Gastroesophageal sphincter (tissue), 4 donors: ENCODE data around the gene COL25A1. TPM values are rescaled to one million over a fixed set of nuclear protein-coding genes. Genes with fewer than 3 reads are reported as not detected.
"Not testable (repeated sequence)": the region's sequence is repeated elsewhere in the genome, so short reads cannot be mapped to it uniquely, and the experiment has no call there.

ENCODE experiments used
- ATAC-seq: fragments of 150-250 bp; one replicate; pipeline ENCODE4 v1.9.1; 2016; ENCODE audit warnings: mild to moderate bottlenecking, moderate library complexity
- H3K27ac ChIP-seq, 4 donors: fragments of 200-600 bp; sonication (generic) in 3 of 4; 1 replicate in 3 of 4; 2 replicates in 1 of 4; pipeline ENCODE4 v1.5.1; 2016 to 2019
- H3K27me3 ChIP-seq: fragments of 200-600 bp; sonication (generic); one replicate; pipeline ENCODE4 v1.5.1; 2019
- H3K36me3 ChIP-seq, 2 donors: fragments of 200-600 bp; sonication (generic); one replicate each; pipeline ENCODE4 v1.5.1; 2019; ENCODE audit warnings: control low read depth in 1 of 2
- H3K4me1 ChIP-seq, 3 donors: fragments of 200-600 bp; sonication (generic); 1 replicate in 2 of 3; 2 replicates in 1 of 3; pipeline ENCODE4 v1.5.1; 2016 to 2019; ENCODE audit warnings: control low read depth in 2 of 3
- H3K4me3 ChIP-seq, 2 donors: fragments of 200-600 bp; sonication (generic); one replicate each; pipeline ENCODE4 v1.5.1; 2019; ENCODE audit warnings: mild to moderate bottlenecking in 1 of 2, moderate library complexity in 1 of 2
- H3K9me3 ChIP-seq, 3 donors: fragments of 200-600 bp; sonication (generic); one replicate each; pipeline ENCODE4 v1.5.1; 2017 to 2019; ENCODE audit warnings: control low read depth in 2 of 3
- CTCF ChIP-seq, 4 experiments: fragments of 200-600 bp in 2 of 4; fragments of 450-650 bp in 2 of 4; sonication (generic) in 1 of 4; IDR thresholded peaks; one replicate each; pipeline ENCODE4 v1.5.1; 2017 to 2019; ENCODE audit warnings: antibody characterized with exemption in 4 of 4, mild to moderate bottlenecking in 2 of 4, moderate library complexity in 2 of 4
- EP300 ChIP-seq: sonication (generic); formaldehyde crosslinking; IDR thresholded peaks from one replicate; pipeline ENCODE4 v1.6.1; 2017; ENCODE audit warnings: antibody characterized with exemption, mild to moderate bottlenecking
- POLR2A ChIP-seq, 2 donors: fragments of 450-650 bp; IDR thresholded peaks; one replicate each; pipeline ENCODE4 v1.6.1; 2017; ENCODE audit warnings: antibody characterized with exemption in 2 of 2, mild to moderate bottlenecking in 2 of 2, moderate library complexity in 1 of 2
- POLR2AphosphoS5 ChIP-seq: sonication (generic); formaldehyde crosslinking; IDR thresholded peaks from one replicate; pipeline ENCODE4 v1.6.1; 2017; ENCODE audit warnings: antibody characterized with exemption
- WGBS, 2 donors: methylation state at CpG; one replicate each; pipeline ENCODE4 v1.1.5; 2018; ENCODE audit warnings: low coverage in 1 of 2; 5-methylcytosine and 5-hydroxymethylcytosine counted together
- total RNA-seq, 4 donors: library from RNA; depleted of rRNA; stranded (reverse); fragments of >200 nt; gene quantifications; one replicate each; pipeline ENCODE4 v1.1.0, GENCODE V29; 2016

COL25A1 gene
- total RNA-seq, 4 donors from 2014 or later, result 0.40 to 1.8 (median 1.0) TPM

DNA sequence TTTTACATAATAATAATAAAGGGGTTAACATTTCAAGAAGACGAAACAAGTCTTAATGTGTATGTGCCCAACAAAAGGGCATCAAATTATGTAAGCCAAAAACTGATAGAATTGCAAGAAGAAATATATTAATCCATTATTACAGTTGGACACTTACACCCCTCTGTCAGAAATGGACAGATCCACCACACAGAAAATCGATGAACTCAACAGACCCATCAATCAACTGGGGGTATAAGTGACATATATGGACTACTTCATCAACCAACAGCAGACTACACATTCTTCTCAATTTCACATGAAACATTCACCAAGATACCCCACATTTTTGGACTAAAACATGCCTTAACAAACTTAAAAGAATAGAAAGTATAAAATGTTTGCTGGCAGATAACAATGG is 183.8 kb downstream of the COL25A1 start:
- no peak overlapping the region for H3K27ac ChIP-seq
- H3K9me3 ChIP-seq, result peaks cover 0 to 4% (median 0%) of the 10 kb centered on the region in 3 donors
- TF ChIP-seq CTCF (IDR thresholded peaks at IDR 0.05) (no peak), POLR2A (IDR thresholded peaks at IDR 0.05) (no peak), POLR2AphosphoS5 (no peak), EP300 (no peak)
- no peak overlapping the region for H3K4me3 ChIP-seq
- H3K4me1 ChIP-seq, result no peaks in the 10 kb centered on the region
- H3K36me3 ChIP-seq, result no peaks in the 10 kb centered on the region
- ATAC-seq, result no peak
- no peaks in the 10 kb centered on the region for H3K27me3 ChIP-seq
- WGBS, 2 donors, result 76% methylated on average over 2 of the region's 2 CpGs

DNA sequence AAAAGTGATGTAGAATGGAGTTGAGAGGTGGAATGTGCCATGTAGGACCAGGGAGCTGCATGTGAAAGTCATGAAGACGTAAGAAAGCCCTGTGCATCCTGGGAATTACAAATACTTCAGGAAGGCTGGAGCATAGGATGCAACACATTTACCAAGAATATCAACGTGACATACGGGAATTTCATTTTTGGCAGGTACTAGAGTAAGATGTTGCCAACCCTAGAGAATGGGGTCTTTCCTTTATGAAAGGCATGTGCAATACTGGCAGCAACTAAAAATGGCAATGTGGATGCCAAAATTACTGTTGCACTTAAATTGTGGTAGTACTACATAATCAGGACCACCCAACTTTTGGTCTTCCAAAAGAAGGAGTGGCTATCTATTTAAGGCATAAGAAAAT is 188.0 kb downstream of the COL25A1 start:
- 71 to 75% methylated on average over 3 of the region's 3 CpGs for whole genome bisulfite sequencing, 2 donors
- ATAC-seq, result no peak
- no peaks in the 10 kb centered on the region for H3K4me1 ChIP-seq
- no peak overlapping the region for H3K4me3 ChIP-seq
- no peaks in the 10 kb centered on the region for H3K36me3 ChIP-seq
- H3K27me3 ChIP-seq, result no peaks in the 10 kb centered on the region
- no peak for TF ChIP-seq CTCF (IDR thresholded peaks at IDR 0.05)
- TF ChIP-seq POLR2A (IDR thresholded peaks at IDR 0.05), result no peak
- TF ChIP-seq EP300, result no peak
- no peak for TF ChIP-seq POLR2AphosphoS5
- no peak overlapping the region for H3K27ac ChIP-seq
- H3K9me3 ChIP-seq, result no peaks in the 10 kb centered on the region

DNA sequence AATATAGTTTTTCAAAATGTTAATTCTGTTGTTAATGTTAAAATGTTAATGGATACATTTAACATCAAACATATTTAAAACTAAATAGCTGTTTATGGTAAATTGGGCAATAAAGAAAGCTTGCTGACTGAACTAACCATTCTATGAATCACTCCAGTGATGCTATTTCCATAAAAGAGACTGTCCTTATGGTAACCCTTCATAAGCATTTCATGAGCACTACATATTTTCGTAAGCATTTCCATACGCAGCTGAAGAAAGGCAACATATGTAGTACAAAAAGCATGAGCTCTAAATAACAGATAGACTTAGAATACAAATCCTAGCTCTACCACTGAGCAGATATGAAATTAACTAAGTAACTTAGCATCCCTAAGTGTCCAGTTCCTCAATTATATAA is 188.9 kb downstream of the COL25A1 start:
- Histone ChIP-seq H3K27ac (no peak overlapping the region), H3K4me1 (no peaks in the 10 kb centered on the region), H3K27me3 (no peaks in the 10 kb centered on the region), H3K9me3 (no peaks in the 10 kb centered on the region), H3K4me3 (no peak overlapping the region), H3K36me3 (no peaks in the 10 kb centered on the region)
- ATAC-seq, result no peak
- TF ChIP-seq CTCF (IDR thresholded peaks at IDR 0.05) (no peak), POLR2AphosphoS5 (no peak), POLR2A (IDR thresholded peaks at IDR 0.05) (no peak), EP300 (no peak)
- WGBS, 2 donors, result 78 to 79% methylated on average over 2 of the region's 2 CpGs

- Histone ChIP-seq H3K36me3 (no peaks in the 10 kb centered on the region), H3K4me1 (no peaks in the 10 kb centered on the region), H3K9me3 (no peaks in the 10 kb centered on the region), H3K27ac (no peak overlapping the region), H3K27me3 (no peaks in the 10 kb centered on the region), H3K4me3 (no peak overlapping the region)
- 79 to 87% methylated on average over 2 to 3 of the region's 3 CpGs for WGBS, 2 donors
- ATAC-seq, result no peak
- TF ChIP-seq EP300, result no peak
- no peak for TF ChIP-seq POLR2AphosphoS5
- no peak for TF ChIP-seq CTCF (IDR thresholded peaks at IDR 0.05)
- TF ChIP-seq POLR2A (IDR thresholded peaks at IDR 0.05), result no peak
These were observed 191.4 kb downstream of the COL25A1 start for GRCh38 chr4:109111031-109111430.

GRCh38 chr4:109108215-109108614 is 194.2 kb downstream of the COL25A1 start:
- H3K4me3 ChIP-seq, H3K27ac ChIP-seq, H3K9me3 ChIP-seq, H3K27me3 ChIP-seq, H3K4me1 ChIP-seq, ATAC-seq, H3K36me3 ChIP-seq: not testable (repeated sequence)
- WGBS, 2 donors, result no CpG with 5 or more reads among the region's 2 CpGs
